Mononuclear cell (primary cell): ENCODE results near the gene MISFA. TPM values are rescaled to one million over a fixed set of nuclear protein-coding genes. Genes with fewer than 3 reads are reported as not detected.
"Not testable (repeated sequence)": the region's sequence is repeated elsewhere in the genome, so short reads cannot be mapped to it uniquely, and the experiment has no call there.

Experiments
- H3K27me3 ChIP-seq: 2 replicates; pipeline ENCODE4 v1.6.0; 2011; ENCODE audit warnings: low read length, control low read depth; ENCODE audit not compliant: insufficient read depth
- H3K4me1 ChIP-seq: 2 replicates; pipeline ENCODE4 v1.5.1; 2011; ENCODE audit warnings: mild to moderate bottlenecking, low read length, control low read depth; ENCODE audit not compliant: insufficient read depth
- H3K4me3 ChIP-seq: 2 replicates; pipeline ENCODE4 v1.5.1; 2011; ENCODE audit warnings: mild to moderate bottlenecking, low read length, moderate library complexity
- H3K9me3 ChIP-seq: 2 replicates; pipeline ENCODE4 v1.5.1; 2011; ENCODE audit warnings: low read depth, mild to moderate bottlenecking, control low read depth, low read length
- total RNA-seq: library from RNA; depleted of rRNA; stranded (reverse); fragments of >200 nt; gene quantifications from one replicate; pipeline ENCODE4 v1.2.3, GENCODE V29; 2012

MISFA gene
- 0.52 TPM for total RNA-seq

- Histone ChIP-seq H3K27me3 (no peaks in the 10 kb centered on the region), H3K4me3 (no peak within 1 kb of the TSS), H3K9me3 (no peaks in the 10 kb centered on the region), H3K4me1 (no peaks in the 10 kb centered on the region)
These were observed at the start of gene MISFA for GRCh38 chr11:18599739-18600230. Gene MISFA, plus strand, starts transcription at chr11:18599789. Its CDS starts 140 bp downstream, at chr11:18599929.

- Histone ChIP-seq H3K9me3 (no peaks in the 10 kb centered on the region), H3K27me3 (no peaks in the 10 kb centered on the region), H3K4me1 (no peaks in the 10 kb centered on the region), H3K4me3 (no peak overlapping the region)
These were observed 36.4 kb upstream of the MISFA start for GRCh38 chr11:18563090-18563730.

GRCh38 chr11:18564149-18564548, 35.4 kb upstream of the MISFA start:
- no peaks in the 10 kb centered on the region for H3K27me3 ChIP-seq
- no peaks in the 10 kb centered on the region for H3K9me3 ChIP-seq
- H3K4me1 ChIP-seq = no peaks in the 10 kb centered on the region
- no peak overlapping the region for H3K4me3 ChIP-seq

- Histone ChIP-seq H3K4me3 (no peak overlapping the region), H3K4me1 (no peaks in the 10 kb centered on the region), H3K9me3 (no peaks in the 10 kb centered on the region), H3K27me3 (no peaks in the 10 kb centered on the region)
These were observed 33.2 kb upstream of the MISFA start for GRCh38 chr11:18566406-18566805.

- H3K4me3 ChIP-seq = no peak overlapping the region
- H3K27me3 ChIP-seq = no peaks in the 10 kb centered on the region
- no peaks in the 10 kb centered on the region for H3K4me1 ChIP-seq
- H3K9me3 ChIP-seq = no peaks in the 10 kb centered on the region
These were observed 32.5 kb upstream of the MISFA start for GRCh38 chr11:18567081-18567480.

GRCh38 chr11:18575361-18575760, 24.2 kb upstream of the MISFA start:
- H3K4me3 ChIP-seq = no peak overlapping the region
- H3K4me1 ChIP-seq = no peaks in the 10 kb centered on the region
- no peaks in the 10 kb centered on the region for H3K27me3 ChIP-seq
- no peaks in the 10 kb centered on the region for H3K9me3 ChIP-seq

- Histone ChIP-seq H3K4me3 (no peak overlapping the region), H3K9me3 (no peaks in the 10 kb centered on the region), H3K27me3 (no peaks in the 10 kb centered on the region), H3K4me1 (no peaks in the 10 kb centered on the region)
These were observed 20.5 kb upstream of the MISFA start for GRCh38 chr11:18578975-18579598.

- Histone ChIP-seq H3K4me1 (no peaks in the 10 kb centered on the region), H3K27me3 (no peaks in the 10 kb centered on the region), H3K9me3 (no peaks in the 10 kb centered on the region), H3K4me3 (no peak overlapping the region)
These were observed 19.3 kb upstream of the MISFA start for GRCh38 chr11:18580113-18580766.

- Histone ChIP-seq H3K9me3 (no peaks in the 10 kb centered on the region), H3K4me1 (peaks cover 2% of the 10 kb centered on the region), H3K27me3 (no peaks in the 10 kb centered on the region), H3K4me3 (no peak overlapping the region)
These were observed 17.8 kb upstream of the MISFA start for GRCh38 chr11:18581825-18582224.

GRCh38 chr11:18588297-18589252, 11.0 kb upstream of the MISFA start, which contains the start of gene UEVLD:
Gene UEVLD, minus strand, starts transcription at chr11:18588734. Its CDS starts 80 bp downstream, at chr11:18588654.
- Histone ChIP-seq H3K4me3 (peak within 1 kb of the TSS; percentile 72), H3K9me3 (no peaks in the 10 kb centered on the region), H3K4me1 (peaks cover 32% of the 10 kb centered on the region), H3K27me3 (no peaks in the 10 kb centered on the region)

- Histone ChIP-seq H3K4me1 (peaks cover 32% of the 10 kb centered on the region), H3K27me3 (no peaks in the 10 kb centered on the region), H3K4me3 (no peak overlapping the region), H3K9me3 (no peaks in the 10 kb centered on the region)
These were observed 9.0 kb upstream of the MISFA start for GRCh38 chr11:18590571-18590970.

GRCh38 chr11:18594088-18594487, 5.5 kb upstream of the MISFA start:
- H3K4me1 ChIP-seq = peaks cover 15% of the 10 kb centered on the region
- not testable (repeated sequence) for H3K4me3 ChIP-seq, H3K9me3 ChIP-seq, H3K27me3 ChIP-seq

GRCh38 chr11:18594999-18595749, 4.4 kb upstream of the MISFA start:
- peaks cover 5% of the 10 kb centered on the region for H3K4me1 ChIP-seq
- H3K9me3 ChIP-seq = no peaks in the 10 kb centered on the region
- no peak overlapping the region for H3K4me3 ChIP-seq
- no peaks in the 10 kb centered on the region for H3K27me3 ChIP-seq

- Histone ChIP-seq H3K4me3 (no peak overlapping the region), H3K9me3 (no peaks in the 10 kb centered on the region), H3K27me3 (no peaks in the 10 kb centered on the region), H3K4me1 (no peaks in the 10 kb centered on the region)
These were observed 1.5 kb downstream of the MISFA start for GRCh38 chr11:18600915-18601569.
